ENCODE measurements around the gene PIBF1. TPM values are rescaled to one million over a fixed set of nuclear protein-coding genes. Genes with fewer than 3 reads are reported as not detected.

The PIBF1 gene
- total and polyA plus RNA-seq, 10 of the 15 experiments (the other 5 are each of a cell fraction or from before 2014, with no cell fraction given) = 6.4 to 24.5 (median 11.1) TPM

- no peaks in the 10 kb centered on the region for H3K36me3 ChIP-seq (ENCODE audit: control insufficient read depth in 2 of 2, insufficient read depth in 2 of 2, low read length in 1 of 2)
- ChIA-PET SMC1A (ENCODE audit: uncharacterized antibody, unreplicated experiment) (interaction anchor here (1.6 kb wide), 1 partner anchor 226 kb away, joined by 3 read pairs; no protein-coding TSS in a partner anchor), POLR2A (no interaction called here)
These were observed 254.6 kb downstream of the PIBF1 start for GRCh38 chr13:73036566-73036965.

More at GRCh38 chr13:73036566-73036965, 254.6 kb downstream of the PIBF1 start:
- BruUV-seq (replicated peaks) = no TSS peak
- Histone ChIP-seq H3K79me2 (ENCODE audit: control insufficient read depth, insufficient read depth, low read length) (no peaks in the 10 kb centered on the region), H3K27me3 (replicated peaks in 1 of 2; ENCODE audit: control insufficient read depth in 2 of 2, insufficient read depth in 2 of 2, low read length in 1 of 2) (no peaks in the 10 kb centered on the region), H4K20me1 (ENCODE audit: control insufficient read depth, insufficient read depth) (no peaks in the 10 kb centered on the region), H3K4me2 (ENCODE audit: control insufficient read depth, insufficient read depth) (no peak overlapping the region), H3K9ac (ENCODE audit: control insufficient read depth, insufficient read depth, low read length) (no peak overlapping the region), H3K4me1 (ENCODE audit: control insufficient read depth, insufficient read depth, low read length) (no peaks in the 10 kb centered on the region), H3K27ac (ENCODE audit: control insufficient read depth, insufficient read depth) (no peak overlapping the region), H2AFZ (ENCODE audit: control insufficient read depth, low read depth, low read length) (no peak overlapping the region), H3K4me3 (no peak overlapping the region), H3K9me3 (replicated peaks; ENCODE audit: control insufficient read depth, insufficient read depth, low read length) (no peaks in the 10 kb centered on the region)
- RAD21 ChIA-PET (ENCODE audit: unreplicated experiment) = no interaction called here
- ATAC-seq = no peak
- FAIRE-seq = no peak
- TF ChIP-seq, protein P1, sequence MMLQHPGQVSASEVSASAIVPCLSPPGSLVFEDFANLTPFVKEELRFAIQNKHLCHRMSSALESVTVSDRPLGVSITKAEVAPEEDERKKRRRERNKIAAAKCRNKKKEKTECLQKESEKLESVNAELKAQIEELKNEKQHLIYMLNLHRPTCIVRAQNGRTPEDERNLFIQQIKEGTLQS (IDR thresholded peaks at IDR 0.05; ENCODE audit: borderline replicate concordance, extremely low read depth, low read depth, low read length) = no peak
- TF ChIP-seq NFYA (IDR thresholded peaks at IDR 0.05; ENCODE audit: borderline replicate concordance, low read depth, low read length) (no peak), GATAD2B (conservative IDR thresholded peaks at IDR 0.05; ENCODE audit: low read depth) (no peak), GABPA (IDR thresholded peaks at IDR 0.05; ENCODE audit: low read depth) (no peak), MTA3 (IDR thresholded peaks at IDR 0.05; ENCODE audit: borderline replicate concordance, low read length) (no peak), PRDM15 (CRISPR knock-in tag; IDR thresholded peaks at IDR 0.05) (no peak), SMAD1 (IDR thresholded peaks at IDR 0.05; ENCODE audit: low read depth, partially characterized antibody) (no peak), FOXK2 (IDR thresholded peaks at IDR 0.05) (no peak), SP1 (IDR thresholded peaks at IDR 0.05; ENCODE audit: low read depth, low read length) (no peak)
- intact Hi-C loops (cut with micrococcal nuclease; ENCODE audit: unreplicated experiment) (no loop called here), in situ Hi-C loops (cut with MboI) (no loop called here)
- WGBS (ENCODE audit: insufficient coverage, insufficient replicate concordance, low lambda C conversion rate, missing lambda C conversion rate) = 69% methylated on average over 4 of the region's 4 CpGs
- CTCF ChIA-PET = no interaction called here
- no peak for DNase-seq (ENCODE audit: low read depth, low spot score)

Measured in GM12878 (cell line).